HG03521 (cell line): ENCODE results near the gene SLC2A4RG.

Experiments
- ATAC-seq: cut with Tn5 transposase; IDR thresholded peaks from one replicate; pipeline ENCODE4 v1.9.1; 2021; ENCODE audit warnings: mild to moderate bottlenecking, moderate library complexity; ENCODE audit not compliant: unreplicated experiment

The SLC2A4RG gene

DNA sequence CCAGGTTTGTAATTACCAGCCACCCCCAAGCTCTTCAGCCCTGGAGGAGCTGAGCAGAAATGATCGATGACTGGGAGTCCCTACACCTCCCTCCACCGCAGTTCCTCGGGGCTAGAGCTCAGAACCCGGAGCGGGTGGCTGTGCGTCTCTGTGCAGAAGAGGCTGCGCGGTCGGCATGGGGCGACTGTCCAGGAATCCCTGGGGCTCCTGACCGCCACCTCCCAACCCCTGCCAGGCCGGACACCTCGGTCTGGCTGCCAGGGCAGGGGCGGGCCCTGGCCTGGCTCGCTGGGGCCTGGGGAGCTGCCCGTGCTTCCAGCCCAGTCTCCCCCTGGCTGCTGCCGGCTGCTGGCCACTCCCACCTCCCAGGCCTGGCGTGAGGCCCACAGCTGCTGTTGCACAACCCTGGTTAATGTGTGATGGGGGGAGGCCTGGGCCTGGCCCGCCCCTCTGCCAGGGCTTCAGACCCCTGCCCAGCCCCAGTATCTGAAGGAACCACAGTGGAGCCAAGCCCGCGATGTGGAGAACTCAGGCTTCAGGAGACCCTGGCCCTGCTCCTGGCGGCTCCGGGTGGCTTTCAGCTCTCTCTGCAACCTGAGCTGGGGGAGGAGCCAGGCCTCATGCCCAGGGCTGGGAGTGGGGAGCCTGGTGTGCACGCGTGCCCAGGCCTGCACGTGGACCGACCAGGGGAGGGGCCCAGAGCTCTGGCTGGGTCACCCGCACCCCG is 1.2 kb downstream of the SLC2A4RG start:
- ATAC-seq: no peak

DNA sequence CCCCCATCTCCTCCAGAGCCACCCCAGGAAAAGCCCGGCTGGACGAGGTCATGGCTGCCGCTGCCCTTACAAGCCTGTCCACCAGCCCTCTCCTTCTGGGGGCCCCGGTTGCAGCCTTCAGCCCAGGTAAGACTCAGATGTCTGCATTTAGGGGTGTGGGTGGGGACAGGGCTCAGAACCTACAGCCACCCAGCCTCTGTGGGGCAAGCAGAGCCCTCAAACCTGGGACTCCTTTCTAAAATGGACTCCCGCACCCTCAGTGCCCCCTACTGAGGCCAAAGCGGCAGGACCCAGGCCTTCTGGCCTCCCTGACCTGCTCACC is 1.7 kb downstream of the SLC2A4RG start:
- ATAC-seq: no peak

DNA sequence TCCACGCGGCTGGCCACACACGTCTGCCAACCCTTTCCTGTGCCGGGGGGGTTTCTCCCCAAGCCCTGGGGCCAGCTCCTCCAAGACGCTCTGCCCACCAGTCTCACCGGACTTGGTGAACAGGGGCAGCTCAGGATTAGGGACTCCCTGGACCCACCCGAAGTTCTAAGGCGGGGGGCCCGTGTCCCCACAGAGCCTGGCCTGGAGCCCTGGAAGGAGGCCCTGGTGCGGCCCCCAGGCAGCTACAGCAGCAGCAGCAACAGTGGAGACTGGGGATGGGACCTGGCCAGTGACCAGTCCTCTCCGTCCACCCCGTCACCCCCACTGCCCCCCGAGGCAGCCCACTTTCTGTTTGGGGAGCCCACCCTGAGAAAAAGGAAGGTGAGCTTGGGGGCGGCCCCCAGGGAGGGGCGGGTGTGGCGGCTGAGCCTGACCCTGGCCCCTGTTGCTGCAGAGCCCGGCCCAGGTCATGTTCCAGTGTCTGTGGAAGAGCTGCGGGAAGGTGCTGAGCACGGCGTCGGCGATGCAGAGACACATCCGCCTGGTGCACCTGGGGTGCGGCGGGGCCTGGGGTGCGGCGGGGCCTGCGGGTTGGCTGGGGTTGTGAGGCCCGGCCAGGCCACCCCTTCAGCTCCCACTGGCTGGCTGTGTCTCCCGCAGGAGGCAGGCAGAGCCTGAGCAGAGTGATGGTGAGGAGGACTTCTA is 2.3 kb downstream of the SLC2A4RG start:
- ATAC-seq: no peak

DNA sequence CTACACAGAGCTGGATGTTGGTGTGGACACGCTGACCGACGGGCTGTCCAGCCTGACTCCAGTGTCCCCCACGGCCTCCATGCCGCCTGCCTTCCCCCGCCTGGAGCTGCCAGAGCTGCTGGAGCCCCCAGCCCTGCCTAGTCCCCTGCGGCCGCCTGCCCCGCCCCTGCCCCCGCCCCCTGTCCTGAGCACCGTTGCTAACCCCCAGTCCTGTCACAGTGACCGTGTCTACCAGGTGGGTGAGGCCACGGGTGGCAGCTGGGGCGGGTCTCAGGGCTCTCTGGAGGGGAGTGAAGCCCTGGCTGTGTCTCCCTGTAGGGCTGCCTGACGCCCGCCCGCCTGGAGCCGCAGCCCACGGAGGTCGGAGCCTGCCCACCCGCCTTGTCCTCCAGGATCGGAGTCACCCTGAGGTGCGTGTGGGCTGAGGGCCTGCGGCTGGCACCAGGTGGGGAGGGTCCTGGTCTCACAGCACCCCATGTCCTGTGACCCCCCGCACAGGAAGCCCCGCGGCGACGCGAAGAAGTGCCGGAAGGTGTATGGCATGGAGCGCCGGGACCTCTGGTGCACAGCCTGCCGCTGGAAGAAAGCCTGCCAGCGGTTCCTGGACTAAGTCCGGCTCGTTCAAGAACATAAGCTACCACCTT is 2.9 kb downstream of the SLC2A4RG start:
- ATAC-seq: no peak

DNA sequence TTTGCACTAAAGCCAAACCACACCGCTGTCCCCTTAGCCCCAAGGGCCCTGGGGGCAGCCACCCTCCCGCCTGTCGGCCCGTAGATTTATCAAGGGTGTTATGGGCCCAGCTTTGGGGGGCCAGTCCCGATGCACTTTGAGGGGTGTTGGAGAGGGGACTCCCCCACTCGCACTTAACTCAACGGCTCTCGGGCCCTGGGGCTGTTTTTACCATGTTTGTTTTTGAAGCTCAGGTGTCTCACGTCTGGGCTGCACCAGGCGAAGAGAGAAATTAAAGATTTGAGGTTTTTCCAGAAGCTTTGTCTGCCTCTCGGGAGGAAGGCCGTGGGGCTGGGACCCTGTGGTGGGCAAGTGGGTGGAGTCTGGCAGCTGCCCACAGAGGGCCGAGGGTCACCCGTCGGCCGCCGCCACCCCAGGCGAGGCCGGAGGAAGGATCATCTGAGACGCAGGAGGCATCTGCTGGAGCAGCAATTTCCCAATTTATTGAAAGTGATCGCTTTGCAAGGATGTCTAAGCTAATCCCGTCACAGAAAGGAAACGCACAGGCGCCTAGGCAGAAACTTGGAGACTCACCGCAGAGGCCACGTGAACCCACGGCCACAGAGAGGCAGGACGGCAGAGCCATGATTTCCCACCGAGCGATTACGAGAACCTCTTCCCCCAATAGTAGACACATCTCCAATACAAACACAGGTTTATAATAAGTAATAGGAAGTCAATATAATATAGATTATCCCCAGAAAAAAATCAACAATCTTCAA is 3.8 kb downstream of the SLC2A4RG start:
- no peak for ATAC-seq

DNA sequence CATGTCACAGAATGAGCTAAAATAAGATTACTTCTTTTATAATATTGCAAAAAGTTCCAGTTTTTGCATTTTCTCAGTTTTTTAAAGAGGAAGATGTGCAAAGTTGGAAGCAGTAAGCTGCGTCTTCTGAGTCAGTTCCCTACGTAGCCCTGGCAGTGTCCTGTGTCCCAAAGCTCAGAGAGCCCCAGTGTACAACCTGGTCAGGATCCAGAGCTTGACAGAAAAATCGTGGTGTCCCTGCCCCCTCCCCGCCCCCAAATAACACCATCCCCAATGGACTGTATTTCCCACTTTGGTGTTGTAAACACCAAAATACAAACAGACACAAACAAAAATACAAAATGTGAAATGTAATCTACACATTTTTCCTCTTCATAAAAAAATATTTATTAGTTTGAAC is 4.6 kb downstream of the SLC2A4RG start:
- ATAC-seq: no peak

DNA sequence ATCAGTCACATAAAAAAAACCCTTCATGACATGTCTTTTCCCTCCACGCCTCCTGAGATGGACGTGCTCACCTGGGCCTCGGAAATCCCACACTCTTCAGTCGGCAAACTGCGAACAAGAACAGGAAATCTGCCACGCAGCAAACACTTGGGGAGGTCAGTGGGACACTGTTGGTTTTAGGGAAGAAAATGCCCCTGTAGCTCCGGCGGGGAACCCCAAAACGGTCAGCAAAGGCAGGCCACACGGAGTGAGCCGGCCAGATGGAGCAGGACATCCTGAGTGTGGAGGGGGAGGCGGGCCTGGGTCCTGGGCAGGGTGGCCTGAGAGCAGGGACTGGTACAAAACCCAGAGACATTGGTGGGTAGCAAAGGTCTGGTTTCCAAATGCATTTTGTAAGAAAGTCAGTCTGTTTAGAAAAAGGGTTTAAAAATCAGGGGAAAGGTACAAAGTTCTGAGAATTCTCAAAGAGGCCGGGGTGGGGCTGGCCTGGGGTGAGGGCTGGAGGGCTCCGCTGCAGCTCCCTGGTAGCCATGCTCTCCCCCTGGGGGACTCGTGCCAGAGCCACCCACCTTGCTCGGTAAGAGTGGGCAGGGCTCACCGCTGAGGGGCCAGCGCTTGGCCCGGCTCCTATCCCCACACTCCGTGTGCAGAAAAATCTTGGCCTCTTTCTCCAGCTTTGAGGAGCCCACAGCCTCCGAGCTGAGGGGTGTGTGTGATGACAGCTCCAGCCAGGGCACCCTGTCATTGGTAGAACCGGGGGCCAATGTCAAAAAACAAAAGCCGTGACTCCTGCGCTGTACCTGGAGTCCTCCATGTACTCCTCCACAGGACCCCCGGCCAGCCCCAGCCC is 5.2 kb downstream of the SLC2A4RG start:
- no peak for ATAC-seq

DNA sequence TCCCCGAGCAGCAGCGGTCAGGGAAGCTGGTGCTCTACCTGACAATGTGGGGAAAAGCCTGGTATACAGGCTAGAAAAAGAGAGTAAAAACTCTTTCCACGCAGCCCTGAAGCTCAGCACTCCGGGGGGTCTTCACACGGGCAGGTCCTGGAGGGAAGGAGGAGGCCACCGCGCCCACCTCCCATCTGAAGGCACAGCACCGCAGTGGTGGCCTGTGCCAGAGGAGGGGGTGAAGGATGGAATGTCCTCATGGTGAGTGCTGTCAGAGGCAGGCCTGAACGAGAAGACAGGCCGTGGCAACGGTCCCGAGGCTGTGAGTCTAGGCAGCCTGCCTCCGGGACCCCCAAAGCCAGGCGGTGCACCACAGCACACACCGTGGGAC is 5.8 kb downstream of the SLC2A4RG start:
- no peak for ATAC-seq

DNA sequence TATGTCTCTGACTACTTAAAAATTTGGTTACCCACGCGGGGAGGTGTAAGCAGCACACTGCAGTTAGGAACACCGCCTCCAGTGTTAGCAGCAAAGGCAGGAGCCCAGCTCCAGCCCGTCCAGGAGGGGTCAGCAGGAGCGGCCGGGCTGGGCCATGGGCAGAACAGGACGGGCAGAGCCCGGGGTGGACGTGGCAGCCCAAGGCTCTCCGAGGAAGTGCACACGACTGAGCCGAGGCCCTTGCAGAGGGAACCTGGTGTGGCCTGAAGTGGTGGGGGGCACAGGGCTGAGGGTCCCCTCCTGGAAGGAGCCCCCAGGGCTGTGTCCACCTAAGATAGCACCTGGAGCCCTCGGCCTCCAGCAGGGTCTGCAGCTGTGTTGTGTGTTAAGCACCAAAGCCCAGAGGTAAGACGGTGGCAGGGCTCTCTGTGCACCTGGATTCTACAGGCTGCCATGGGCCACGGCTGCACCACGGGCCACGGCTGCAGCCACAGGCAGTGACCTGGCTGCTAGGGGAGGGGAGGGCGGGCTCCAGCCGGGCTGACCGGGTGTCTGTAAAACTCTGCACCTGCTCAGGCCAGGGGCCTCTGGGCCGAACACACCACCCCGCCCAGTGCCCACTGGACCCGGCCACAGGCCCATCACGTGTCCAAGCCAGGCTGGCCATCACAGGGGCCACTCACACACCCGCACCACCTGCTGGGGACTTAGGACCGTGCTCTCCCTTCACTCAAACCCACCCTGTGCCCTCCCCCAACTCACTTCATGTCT is 6.6 kb downstream of the SLC2A4RG start:
- ATAC-seq: no peak

DNA sequence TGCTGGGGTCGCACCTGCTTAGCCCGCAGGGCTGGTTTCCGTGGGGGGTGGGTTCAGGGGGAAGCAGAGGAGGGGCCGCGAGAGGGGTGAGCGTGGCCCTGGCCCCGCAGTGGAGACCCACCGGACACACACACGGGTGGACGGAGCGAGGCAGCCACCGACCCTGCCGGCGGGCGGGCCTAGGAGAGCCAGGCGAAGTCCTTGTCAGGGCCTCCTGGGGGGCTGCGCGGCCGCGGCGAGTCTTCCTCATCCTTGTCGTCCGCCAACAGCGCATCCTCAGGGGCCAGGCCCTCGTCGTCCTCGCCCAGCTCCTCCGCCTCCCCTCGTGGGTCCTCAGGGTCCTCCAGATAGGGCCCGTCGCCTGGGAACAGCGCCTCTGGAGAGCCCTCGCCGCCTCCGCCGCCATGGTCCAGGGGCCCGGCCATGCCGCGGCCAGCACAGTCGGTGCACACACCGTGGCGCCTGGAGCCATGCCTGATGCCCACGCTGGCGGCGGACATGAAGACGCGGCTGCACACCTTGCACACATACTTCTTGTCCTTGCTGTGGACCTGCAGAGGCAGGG is 7.3 kb downstream of the SLC2A4RG start:
- no peak for ATAC-seq

DNA sequence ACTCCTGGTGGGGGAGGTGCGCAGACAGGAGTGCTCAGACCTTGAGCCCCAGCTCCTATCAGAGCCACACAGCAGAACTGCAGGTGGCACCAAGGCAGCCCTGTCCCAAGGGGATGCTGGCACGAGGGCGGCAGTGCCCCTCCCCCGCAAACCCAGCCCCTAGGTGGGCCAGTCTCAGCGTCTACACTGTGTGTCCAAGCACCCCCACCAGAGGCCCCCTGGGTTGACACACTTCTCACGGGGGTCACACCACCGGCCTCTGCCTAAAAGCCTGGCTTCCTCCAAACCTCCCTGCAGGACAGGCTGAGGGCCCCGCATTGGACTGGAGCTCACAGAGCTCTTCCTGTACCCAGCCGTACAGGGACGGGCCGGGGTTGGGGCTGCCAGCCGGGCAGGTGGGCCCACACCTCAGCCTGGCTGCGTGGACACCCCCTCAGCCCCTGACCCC is 8.1 kb downstream of the SLC2A4RG start:
- no peak for ATAC-seq

DNA sequence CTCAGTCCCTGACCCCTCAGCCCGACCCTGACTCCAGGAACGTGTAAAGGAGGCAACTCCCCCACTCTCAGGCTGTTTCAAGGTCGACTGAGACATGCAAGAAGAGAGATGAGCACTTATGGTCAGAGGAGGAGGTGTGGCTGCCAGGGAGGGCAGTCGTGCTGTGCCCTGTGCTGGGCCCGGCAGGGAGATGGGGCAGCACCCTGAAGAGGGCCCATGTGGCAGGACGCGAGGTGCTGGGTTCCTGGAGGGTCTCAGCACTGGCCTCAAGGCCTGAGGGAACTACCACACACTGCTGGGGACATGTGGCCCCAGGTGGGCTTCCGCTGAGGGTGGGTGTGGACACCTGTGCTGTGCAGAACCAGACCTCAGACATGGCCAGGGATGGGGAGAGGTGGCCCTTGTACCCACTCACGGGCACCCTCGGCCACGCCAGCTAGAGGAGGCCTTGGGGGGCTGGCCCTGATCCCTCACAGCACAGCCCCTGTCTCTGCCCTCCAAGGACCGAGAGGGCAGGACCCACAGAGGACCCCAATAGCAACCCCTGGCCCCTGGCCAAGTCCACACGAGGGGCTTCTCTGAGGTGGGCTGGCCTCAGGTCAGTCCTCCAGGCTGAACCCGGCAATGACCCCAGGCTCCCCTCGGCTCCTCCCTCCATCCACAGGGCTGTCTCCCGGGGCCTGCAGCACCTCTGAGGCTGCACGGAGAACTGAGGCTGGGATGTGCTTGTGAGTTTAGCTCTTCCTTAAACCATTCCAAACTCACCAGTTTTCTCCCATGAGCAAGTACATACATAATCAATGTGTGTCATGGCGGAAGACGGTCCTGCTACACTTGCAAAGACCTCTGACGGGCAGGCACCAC is 8.7 kb downstream of the SLC2A4RG start:
- ATAC-seq: no peak

DNA sequence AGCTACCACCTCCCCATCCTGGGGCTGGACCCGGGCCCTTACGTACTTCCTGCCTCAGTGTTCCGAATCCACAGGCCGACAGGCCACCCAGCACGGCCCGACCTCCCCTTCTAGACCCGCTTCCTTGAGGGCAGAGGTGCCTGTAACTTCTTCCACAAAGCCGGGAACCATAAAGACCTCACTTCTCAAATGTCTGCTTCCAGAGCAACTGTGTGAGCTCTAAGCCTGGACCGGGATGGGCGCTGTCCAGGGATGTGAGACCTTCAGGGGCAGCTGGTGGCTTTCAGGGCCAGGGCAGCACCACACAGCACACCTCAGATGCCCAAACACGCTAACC is 9.3 kb downstream of the SLC2A4RG start:
- ATAC-seq: no peak

DNA sequence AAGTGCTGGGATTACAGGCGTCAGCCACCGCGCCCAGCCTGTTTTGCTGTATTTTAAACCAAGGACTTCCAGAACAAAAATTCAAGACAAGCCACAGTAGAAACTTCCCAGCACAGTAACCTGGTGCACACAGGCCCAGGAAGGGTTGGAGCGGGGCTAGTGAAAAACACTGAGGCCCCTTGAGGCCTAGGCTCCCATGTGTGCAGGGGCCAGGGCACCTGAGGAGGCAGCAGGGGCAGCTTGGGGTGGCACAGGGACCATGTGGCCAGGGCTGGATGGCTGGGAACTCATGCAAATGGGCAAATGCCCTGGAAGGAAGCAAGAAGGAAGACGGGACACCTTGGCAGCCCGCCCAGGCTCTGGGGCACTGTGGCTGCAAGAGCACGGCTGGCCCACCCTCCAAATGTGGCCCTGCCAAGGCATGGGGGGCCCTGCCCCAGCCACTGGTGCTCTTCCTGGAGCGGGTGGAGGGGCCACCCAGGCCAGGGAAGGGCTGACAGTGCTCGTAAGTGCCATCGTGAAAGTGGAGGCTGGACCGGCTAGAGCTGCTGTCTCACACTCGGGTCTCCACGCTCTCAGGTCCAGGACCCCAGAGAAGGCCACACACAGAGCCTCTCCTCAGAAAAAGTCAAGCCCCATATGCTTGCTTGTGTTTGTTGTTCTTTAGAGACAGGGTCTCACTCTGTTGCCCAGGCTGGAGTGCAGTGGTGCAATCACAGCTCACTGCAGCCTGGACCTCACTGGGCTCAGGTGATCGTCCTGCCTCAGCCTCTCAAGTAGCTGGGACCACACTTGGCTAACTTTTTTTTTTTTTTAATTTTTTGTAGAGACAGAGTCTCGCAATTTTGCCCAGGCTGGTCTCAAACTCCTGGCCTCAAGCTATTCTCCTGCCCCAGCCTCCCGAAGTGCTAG is 10.3 kb downstream of the SLC2A4RG start:
- ATAC-seq: no peak

DNA sequence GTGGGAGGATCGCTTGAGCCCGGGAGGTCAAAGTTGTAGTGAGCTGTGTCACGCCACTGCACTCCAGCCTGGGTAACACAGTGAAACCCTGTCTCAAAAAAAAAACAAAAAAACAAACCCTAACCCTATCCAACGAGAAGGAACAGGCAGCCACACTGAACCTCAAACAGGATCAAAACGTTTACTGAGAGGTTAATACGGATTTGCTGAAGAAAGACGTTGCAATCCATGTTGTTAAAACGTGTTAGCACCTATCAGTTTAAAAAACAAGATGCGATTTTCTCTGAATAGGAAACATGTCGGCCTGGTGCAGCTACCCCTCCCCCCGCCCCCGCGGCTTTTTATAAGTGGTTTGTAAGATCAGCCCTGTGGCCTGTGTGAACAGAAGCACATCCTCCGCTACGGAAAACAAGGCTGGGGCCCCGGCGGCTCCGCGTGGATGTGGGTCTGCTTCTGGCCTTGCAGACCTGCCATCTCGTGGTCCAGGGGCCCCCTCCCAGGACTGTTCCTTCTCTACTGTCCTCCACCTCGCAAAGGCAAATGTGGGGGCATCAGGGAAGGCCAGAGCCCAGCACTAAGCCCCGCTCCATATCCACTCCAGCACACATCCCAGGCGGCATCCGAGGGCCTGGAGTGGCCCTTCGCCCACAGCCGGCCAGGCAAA is 11.4 kb downstream of the SLC2A4RG start:
- no peak for ATAC-seq

DNA sequence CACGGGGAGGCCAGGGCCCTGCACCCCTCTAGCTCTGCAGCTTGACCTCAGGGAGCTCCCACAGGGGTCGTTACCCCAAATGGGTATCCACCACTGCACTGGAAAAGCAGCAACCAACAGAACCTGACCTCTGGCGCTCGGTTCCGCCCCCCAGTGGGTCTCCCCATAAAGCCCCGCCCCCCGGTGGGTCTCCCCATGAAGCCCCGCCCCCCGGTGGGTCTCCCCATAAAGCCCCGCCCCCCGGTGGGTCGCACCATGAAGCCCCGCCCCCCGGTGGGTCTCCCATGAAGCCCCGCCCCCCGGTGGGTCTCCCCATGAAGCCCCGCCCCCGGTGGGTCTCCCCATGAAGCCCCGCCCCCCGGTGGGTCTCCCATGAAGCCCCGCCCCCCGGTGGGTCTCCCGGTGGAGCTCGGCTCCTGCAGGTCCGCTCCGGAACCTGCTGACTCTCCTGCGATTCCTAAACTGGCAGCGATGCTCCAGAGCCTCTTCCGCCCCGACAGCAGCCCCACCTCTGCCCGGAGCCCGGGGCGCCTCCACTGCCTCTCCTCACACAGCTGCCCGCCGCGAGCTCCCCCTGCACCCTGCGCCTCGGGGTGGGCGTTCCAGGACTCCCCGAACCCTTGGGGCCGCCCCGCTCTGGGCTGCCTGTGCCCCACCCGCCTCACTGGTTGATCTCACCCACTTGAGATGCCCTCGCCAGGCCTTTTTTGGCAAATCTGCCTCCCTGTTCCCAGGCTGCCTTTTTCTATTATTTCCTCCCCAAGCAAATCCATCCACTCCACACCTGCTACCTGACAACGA is 12.1 kb downstream of the SLC2A4RG start:
- ATAC-seq: no peak
